HEK293 (cell line): ENCODE data around the gene SEC11A.
A peak's percentile ranks its signal among the peaks of the same experiment; 100 is the strongest.

Experiments
- ZNF24 ChIP-seq: fragments of 450-650 bp; formaldehyde crosslinking; IDR thresholded peaks from 2 replicates; pipeline ENCODE4 v1.5.1; 2016; ENCODE audit warnings: missing biosample characterization, missing genetic modification characterization
- ZNF792 ChIP-seq: fragments of 450-650 bp; formaldehyde crosslinking; IDR thresholded peaks from 2 replicates; pipeline ENCODE4 v1.5.1; 2016; ENCODE audit warnings: missing biosample characterization, missing genetic modification characterization
- TF ChIP-seq, protein P1 (sequence below): fragments of 450-650 bp; formaldehyde crosslinking; IDR thresholded peaks from 2 replicates; pipeline ENCODE4 v1.5.1; 2016; ENCODE audit warnings: missing biosample characterization, missing genetic modification characterization
- TF ChIP-seq, protein P2 (sequence below): fragments of 450-650 bp; formaldehyde crosslinking; IDR thresholded peaks from 2 replicates; pipeline ENCODE4 v1.5.1; 2016; ENCODE audit warnings: missing biosample characterization, missing genetic modification characterization

GRCh38 chr15:84654689-84655453 lies 61.1 kb downstream of the SEC11A start:
- TF ChIP-seq, protein P1, sequence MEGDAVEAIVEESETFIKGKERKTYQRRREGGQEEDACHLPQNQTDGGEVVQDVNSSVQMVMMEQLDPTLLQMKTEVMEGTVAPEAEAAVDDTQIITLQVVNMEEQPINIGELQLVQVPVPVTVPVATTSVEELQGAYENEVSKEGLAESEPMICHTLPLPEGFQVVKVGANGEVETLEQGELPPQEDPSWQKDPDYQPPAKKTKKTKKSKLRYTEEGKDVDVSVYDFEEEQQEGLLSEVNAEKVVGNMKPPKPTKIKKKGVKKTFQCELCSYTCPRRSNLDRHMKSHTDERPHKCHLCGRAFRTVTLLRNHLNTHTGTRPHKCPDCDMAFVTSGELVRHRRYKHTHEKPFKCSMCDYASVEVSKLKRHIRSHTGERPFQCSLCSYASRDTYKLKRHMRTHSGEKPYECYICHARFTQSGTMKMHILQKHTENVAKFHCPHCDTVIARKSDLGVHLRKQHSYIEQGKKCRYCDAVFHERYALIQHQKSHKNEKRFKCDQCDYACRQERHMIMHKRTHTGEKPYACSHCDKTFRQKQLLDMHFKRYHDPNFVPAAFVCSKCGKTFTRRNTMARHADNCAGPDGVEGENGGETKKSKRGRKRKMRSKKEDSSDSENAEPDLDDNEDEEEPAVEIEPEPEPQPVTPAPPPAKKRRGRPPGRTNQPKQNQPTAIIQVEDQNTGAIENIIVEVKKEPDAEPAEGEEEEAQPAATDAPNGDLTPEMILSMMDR (tag by site-specific recombination): peak; percentile 86
- TF ChIP-seq ZNF792 (tag by site-specific recombination): no peak
- TF ChIP-seq, protein P2, sequence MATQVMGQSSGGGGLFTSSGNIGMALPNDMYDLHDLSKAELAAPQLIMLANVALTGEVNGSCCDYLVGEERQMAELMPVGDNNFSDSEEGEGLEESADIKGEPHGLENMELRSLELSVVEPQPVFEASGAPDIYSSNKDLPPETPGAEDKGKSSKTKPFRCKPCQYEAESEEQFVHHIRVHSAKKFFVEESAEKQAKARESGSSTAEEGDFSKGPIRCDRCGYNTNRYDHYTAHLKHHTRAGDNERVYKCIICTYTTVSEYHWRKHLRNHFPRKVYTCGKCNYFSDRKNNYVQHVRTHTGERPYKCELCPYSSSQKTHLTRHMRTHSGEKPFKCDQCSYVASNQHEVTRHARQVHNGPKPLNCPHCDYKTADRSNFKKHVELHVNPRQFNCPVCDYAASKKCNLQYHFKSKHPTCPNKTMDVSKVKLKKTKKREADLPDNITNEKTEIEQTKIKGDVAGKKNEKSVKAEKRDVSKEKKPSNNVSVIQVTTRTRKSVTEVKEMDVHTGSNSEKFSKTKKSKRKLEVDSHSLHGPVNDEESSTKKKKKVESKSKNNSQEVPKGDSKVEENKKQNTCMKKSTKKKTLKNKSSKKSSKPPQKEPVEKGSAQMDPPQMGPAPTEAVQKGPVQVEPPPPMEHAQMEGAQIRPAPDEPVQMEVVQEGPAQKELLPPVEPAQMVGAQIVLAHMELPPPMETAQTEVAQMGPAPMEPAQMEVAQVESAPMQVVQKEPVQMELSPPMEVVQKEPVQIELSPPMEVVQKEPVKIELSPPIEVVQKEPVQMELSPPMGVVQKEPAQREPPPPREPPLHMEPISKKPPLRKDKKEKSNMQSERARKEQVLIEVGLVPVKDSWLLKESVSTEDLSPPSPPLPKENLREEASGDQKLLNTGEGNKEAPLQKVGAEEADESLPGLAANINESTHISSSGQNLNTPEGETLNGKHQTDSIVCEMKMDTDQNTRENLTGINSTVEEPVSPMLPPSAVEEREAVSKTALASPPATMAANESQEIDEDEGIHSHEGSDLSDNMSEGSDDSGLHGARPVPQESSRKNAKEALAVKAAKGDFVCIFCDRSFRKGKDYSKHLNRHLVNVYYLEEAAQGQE: no peak
- TF ChIP-seq ZNF24 (tag by site-specific recombination): no peak
